ENCODE results near the gene IL4I1. TPM values are rescaled to one million over a fixed set of nuclear protein-coding genes. Genes with fewer than 3 reads are reported as not detected.

Gene IL4I1
- total RNA-seq, 4 donors from 2014 or later = 0.56 to 0.91 (median 0.73) TPM

DNA sequence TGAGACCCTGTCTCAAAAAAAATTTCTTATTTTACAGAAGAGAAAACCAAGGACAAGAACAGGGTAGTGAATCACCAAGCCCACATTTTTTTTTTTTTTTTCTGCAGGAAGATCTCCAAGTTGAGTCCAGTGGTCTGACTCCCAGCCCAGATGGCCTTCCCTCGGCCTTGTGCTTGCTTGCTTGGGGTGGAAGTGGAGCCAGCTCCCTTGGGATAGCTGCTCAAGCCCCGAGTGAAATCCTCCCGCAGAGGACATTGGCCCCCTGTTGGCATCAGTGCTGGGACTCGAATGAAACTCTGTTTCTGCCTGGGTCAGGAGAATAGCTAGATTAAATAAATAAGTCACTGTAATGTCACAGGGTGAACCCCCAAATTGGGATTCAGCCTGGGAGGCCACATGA lies 42.0 kb upstream of the IL4I1 start:
- Histone ChIP-seq H3K4me1 (peaks cover 4 to 9% (median 7%) of the 10 kb centered on the region in 3 donors), H3K4me3 (no peak overlapping the region), H3K27me3 (peaks cover 0 to 4% (median 0%) of the 10 kb centered on the region in 4 donors), H3K36me3 (no peaks in the 10 kb centered on the region), H3K9me3 (no peaks in the 10 kb centered on the region), H3K27ac (no peak overlapping the region)
- no peak for DNase-seq
- WGBS, 2 donors = 20 to 83% methylated on average over 1 of the region's 4 CpGs
- intact Hi-C loops (cut with DNase I) = loop anchor here (5.0 kb wide), 1 partner anchor 49 kb away; no protein-coding TSS in a partner anchor
- no peak for TF ChIP-seq POLR2A (IDR thresholded peaks at IDR 0.05)

DNA sequence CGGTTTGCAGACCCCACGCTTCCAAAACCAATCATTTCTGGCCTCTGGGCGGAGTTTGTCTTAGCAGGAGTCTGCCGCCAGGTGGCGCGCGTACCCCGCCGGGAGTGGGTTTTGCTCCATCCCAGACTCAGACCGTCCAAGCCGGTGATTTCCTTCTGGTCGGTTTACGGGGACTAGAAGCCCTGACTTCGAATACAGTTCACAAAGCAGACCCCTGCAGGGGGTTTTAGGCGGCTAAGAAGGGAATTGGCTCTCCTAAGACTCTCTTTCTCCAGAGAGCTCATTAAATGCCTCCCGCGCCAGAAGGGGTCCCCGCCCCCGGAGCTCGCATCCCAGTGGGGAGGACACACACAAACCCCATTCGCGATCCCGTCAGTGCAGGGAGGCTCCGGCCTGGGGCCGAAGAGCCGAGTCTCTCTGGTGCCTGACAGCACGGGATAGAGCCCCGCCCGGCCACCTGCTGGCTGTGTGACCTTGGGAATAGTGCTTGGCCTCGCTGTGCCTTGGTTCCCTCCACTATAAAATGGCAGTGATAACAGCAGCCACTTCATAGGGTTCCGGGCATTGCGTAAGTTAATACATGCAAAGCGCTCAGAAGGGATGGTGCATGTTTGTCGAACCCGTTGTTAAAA lies 41.2 kb upstream of the IL4I1 start:
- no peak for DNase-seq
- no peak for TF ChIP-seq POLR2A (IDR thresholded peaks at IDR 0.05)
- TF ChIP-seq, protein P1, sequence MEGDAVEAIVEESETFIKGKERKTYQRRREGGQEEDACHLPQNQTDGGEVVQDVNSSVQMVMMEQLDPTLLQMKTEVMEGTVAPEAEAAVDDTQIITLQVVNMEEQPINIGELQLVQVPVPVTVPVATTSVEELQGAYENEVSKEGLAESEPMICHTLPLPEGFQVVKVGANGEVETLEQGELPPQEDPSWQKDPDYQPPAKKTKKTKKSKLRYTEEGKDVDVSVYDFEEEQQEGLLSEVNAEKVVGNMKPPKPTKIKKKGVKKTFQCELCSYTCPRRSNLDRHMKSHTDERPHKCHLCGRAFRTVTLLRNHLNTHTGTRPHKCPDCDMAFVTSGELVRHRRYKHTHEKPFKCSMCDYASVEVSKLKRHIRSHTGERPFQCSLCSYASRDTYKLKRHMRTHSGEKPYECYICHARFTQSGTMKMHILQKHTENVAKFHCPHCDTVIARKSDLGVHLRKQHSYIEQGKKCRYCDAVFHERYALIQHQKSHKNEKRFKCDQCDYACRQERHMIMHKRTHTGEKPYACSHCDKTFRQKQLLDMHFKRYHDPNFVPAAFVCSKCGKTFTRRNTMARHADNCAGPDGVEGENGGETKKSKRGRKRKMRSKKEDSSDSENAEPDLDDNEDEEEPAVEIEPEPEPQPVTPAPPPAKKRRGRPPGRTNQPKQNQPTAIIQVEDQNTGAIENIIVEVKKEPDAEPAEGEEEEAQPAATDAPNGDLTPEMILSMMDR (IDR thresholded peaks at IDR 0.05) = peak; percentile 90 to 98 (median 96)
- WGBS, 2 donors = 84% methylated on average over 5 of the region's 35 CpGs; no CpG with 5 or more reads in 1 of the 2 donors
- peaks cover 0 to 3% (median 0%) of the 10 kb centered on the region in 3 donors for H3K36me3 ChIP-seq
- intact Hi-C loops (cut with DNase I) = loop anchor here (5.0 kb wide), 1 partner anchor 49 kb away; no protein-coding TSS in a partner anchor
- peaks cover 4 to 9% (median 7%) of the 10 kb centered on the region in 3 donors for H3K4me1 ChIP-seq
- H3K27ac ChIP-seq = no peak overlapping the region
- peaks cover 0 to 4% (median 0%) of the 10 kb centered on the region in 4 donors for H3K27me3 ChIP-seq
- H3K4me3 ChIP-seq = peak overlapping the region in 2 of 4 donors; percentile 16 to 52
- H3K9me3 ChIP-seq = no peaks in the 10 kb centered on the region

DNA sequence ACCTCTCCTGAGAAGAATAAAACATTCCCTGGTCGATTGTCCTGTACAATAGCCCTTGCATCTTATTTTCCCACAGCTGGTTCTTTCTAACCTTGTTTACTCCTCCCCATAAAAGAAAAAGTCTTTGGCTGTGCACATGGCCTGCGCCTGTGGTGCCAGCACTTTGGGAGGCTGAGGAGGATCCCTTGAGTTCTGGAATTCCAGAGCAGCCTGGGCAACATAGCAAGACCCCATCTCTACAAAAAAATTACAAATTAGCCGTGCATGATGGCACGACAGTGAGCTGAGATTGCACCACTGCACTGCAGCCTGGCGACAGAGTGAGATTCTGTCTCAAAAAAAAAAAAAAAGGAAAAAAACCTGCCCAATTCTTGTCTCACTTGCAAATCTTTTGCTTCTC lies 39.9 kb upstream of the IL4I1 start:
- intact Hi-C loops (cut with DNase I) = loop anchor here (5.0 kb wide), 1 partner anchor 51 kb away; no protein-coding TSS in a partner anchor
- 61 to 73% methylated on average over 4 to 5 of the region's 5 CpGs for WGBS, 2 donors

DNA sequence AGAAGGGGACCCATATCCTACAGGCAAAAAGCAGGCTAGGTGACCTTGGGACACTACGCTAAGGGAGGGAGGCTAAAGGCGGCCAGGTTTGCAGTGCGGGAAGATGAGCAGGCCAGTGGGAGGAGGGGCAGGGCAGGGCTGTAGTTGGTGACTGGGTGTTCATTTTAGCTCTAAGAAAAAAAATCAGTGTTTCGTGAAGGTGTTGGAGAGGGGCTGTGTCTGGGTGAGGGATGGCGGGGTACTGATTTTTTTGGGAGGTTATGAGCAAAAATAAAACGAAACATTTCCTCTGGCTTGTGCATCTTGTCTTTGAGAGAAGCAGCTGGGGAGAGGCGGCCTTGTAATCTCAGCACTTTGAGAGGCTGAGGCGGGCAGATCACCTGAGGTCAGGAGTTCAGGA lies 37.0 kb upstream of the IL4I1 start:
- peaks cover 4 to 24% (median 11%) of the 10 kb centered on the region in 3 donors for H3K4me1 ChIP-seq
- no peak for DNase-seq
- H3K27ac ChIP-seq = no peak overlapping the region
- intact Hi-C loops (cut with DNase I) = no loop called here
- no peaks in the 10 kb centered on the region for H3K9me3 ChIP-seq
- TF ChIP-seq POLR2A (IDR thresholded peaks at IDR 0.05) = no peak
- TF ChIP-seq, protein P1 (IDR thresholded peaks at IDR 0.05) = no peak
- H3K27me3 ChIP-seq = peaks cover 0 to 4% (median 0%) of the 10 kb centered on the region in 4 donors
- WGBS, 2 donors = 95 to 98% methylated on average over 7 of the region's 8 CpGs
- peaks cover 0 to 18% (median 0%) of the 10 kb centered on the region in 3 donors for H3K36me3 ChIP-seq
- H3K4me3 ChIP-seq = no peak overlapping the region

More for the DNA sequence above, 39.9 kb upstream of the IL4I1 start:
- peaks cover 4 to 9% (median 7%) of the 10 kb centered on the region in 3 donors for H3K4me1 ChIP-seq
- no peaks in the 10 kb centered on the region for H3K9me3 ChIP-seq
- H3K27ac ChIP-seq = no peak overlapping the region
- no peak for TF ChIP-seq POLR2A (IDR thresholded peaks at IDR 0.05)
- TF ChIP-seq, protein P1 (IDR thresholded peaks at IDR 0.05) = no peak
- no peak for DNase-seq
- no peak overlapping the region for H3K4me3 ChIP-seq
- H3K27me3 ChIP-seq = peaks cover 0 to 4% (median 0%) of the 10 kb centered on the region in 4 donors
- H3K36me3 ChIP-seq = peaks cover 0 to 8% (median 0%) of the 10 kb centered on the region in 3 donors

DNA sequence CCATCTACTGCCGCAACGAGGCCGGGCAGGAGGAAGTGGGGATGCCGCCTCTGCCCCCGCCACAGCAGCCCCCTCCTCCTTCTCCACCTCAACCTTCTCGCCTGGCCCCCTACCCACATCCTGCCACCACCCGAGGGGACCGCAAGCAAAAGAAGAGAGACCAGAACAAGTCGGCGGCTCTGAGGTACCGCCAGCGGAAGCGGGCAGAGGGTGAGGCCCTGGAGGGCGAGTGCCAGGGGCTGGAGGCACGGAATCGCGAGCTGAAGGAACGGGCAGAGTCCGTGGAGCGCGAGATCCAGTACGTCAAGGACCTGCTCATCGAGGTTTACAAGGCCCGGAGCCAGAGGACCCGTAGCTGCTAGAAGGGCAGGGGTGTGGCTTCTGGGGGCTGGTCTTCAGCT lies 36.0 kb upstream of the IL4I1 start:
- 91 to 95% methylated on average over 9 to 15 of the region's 25 CpGs for WGBS, 2 donors
- Histone ChIP-seq H3K4me1 (peaks cover 6 to 28% (median 15%) of the 10 kb centered on the region in 3 donors), H3K9me3 (no peaks in the 10 kb centered on the region), H3K27me3 (no peaks in the 10 kb centered on the region), H3K36me3 (peaks cover 0 to 19% (median 0%) of the 10 kb centered on the region in 3 donors), H3K4me3 (no peak overlapping the region), H3K27ac (no peak overlapping the region)
- no peak for DNase-seq
- intact Hi-C loops (cut with DNase I) = no loop called here
- TF ChIP-seq, protein P1 (IDR thresholded peaks at IDR 0.05) = no peak
- no peak for TF ChIP-seq POLR2A (IDR thresholded peaks at IDR 0.05)

Data from esophagus squamous epithelium (tissue), 5 donors.